Panc1 (cell line): ENCODE measurements around the gene UBR2. TPM values are rescaled to one million over a fixed set of nuclear protein-coding genes. Genes with fewer than 3 reads are reported as not detected.

Experiments
- ATAC-seq: fragments of 200-7000 bp; cut with Tn5 transposase; 2 replicates; pipeline ENCODE4 v1.9.1; 2020; ENCODE audit warnings: mild to moderate bottlenecking, moderate library complexity
- Bru-seq: library from RNA; stranded (reverse); fragments of 400-500 nt; gene quantifications from one replicate; lab custom pipeline; 2021; lab: Mats Ljungman, UMichigan
- BruChase-seq, 2 experiments: library from RNA; stranded (reverse); fragments of 400-500 nt; gene quantifications; one replicate each; lab custom pipeline; 2021; lab: Mats Ljungman, UMichigan
- BruUV-seq: library from RNA; stranded (reverse); fragments of 400-500 nt; replicated peaks from 2 replicates; lab custom pipeline; 2021; lab: Mats Ljungman, UMichigan
- CTCF ChIA-PET: fragments of 300-600 bp; sonication (Branson Sonifier 250); formaldehyde crosslinking; loops from one replicate; lab custom pipeline; 2022; ENCODE audit warnings: antibody characterized with exemption; lab: Charles Lee
- POLR2A ChIA-PET: fragments of 300-600 bp; sonication (Branson Sonifier 250); formaldehyde crosslinking; loops from one replicate; lab custom pipeline; 2022; ENCODE audit warnings: antibody characterized with exemption; lab: Charles Lee
- DNase-seq: peaks from one replicate; pipeline ENCODE4 v3.0.0-alpha.2; 2010; ENCODE audit warnings: low read depth, low spot score
- H3K27ac ChIP-seq: 2 replicates; pipeline ENCODE4 v1.5.1; 2011; ENCODE audit warnings: mild to moderate bottlenecking, low read length, inconsistent platforms
- H3K27me3 ChIP-seq: fragments of 200-500 bp; sonication (Bioruptor generic); 2 replicates; pipeline ENCODE4 v1.6.0; 2014; ENCODE audit warnings: low read length, inconsistent platforms; ENCODE audit not compliant: control insufficient read depth, insufficient read depth
- H3K36me3 ChIP-seq: fragments of 200-500 bp; sonication (Bioruptor generic); 2 replicates; pipeline ENCODE4 v1.5.1; 2014; ENCODE audit warnings: inconsistent platforms, mild to moderate bottlenecking, low read length, moderate library complexity; ENCODE audit not compliant: control insufficient read depth, insufficient read depth
- H3K4me1 ChIP-seq: 2 replicates; pipeline ENCODE4 v1.5.1; 2011; ENCODE audit warnings: inconsistent platforms, mild to moderate bottlenecking, low read length, moderate library complexity; ENCODE audit not compliant: control insufficient read depth, insufficient read depth
- H3K4me3 ChIP-seq, 2 experiments: 2 replicates each; pipeline ENCODE4 v1.5.1; 2011 to 2012; ENCODE audit warnings: low read depth in 2 of 2, low read length in 2 of 2, mild to moderate bottlenecking in 2 of 2, inconsistent platforms in 1 of 2, moderate library complexity in 1 of 2
- H3K9me3 ChIP-seq: fragments of 200-500 bp; sonication (Bioruptor generic); 2 replicates; pipeline ENCODE4 v1.5.1; 2014; ENCODE audit warnings: low read depth, mild to moderate bottlenecking, inconsistent platforms, low read length, moderate library complexity; ENCODE audit not compliant: control insufficient read depth, insufficient read depth
- CTCF ChIP-seq: fragments of 450-650 bp; IDR thresholded peaks from 2 replicates; pipeline ENCODE4 v1.5.1; 2017; ENCODE audit warnings: mild to moderate bottlenecking
- POLR2AphosphoS5 ChIP-seq: IDR thresholded peaks from 2 replicates; pipeline ENCODE4 v1.6.1; 2012; ENCODE audit warnings: mild to moderate bottlenecking, low read depth, low read length, moderate library complexity
- SIN3A ChIP-seq: IDR thresholded peaks from 2 replicates; pipeline ENCODE4 v1.6.1; 2012; ENCODE audit warnings: low read depth, mild to moderate bottlenecking, low read length, moderate library complexity, borderline replicate concordance; ENCODE audit not compliant: insufficient read depth
- TCF7L2 ChIP-seq: IDR thresholded peaks from 2 replicates; pipeline ENCODE4 v1.6.1; 2011; ENCODE audit warnings: mild to moderate bottlenecking, low read depth, low read length, inconsistent platforms
- in situ Hi-C: cut with HindIII; loops from 2 replicates; pipeline ENCODE4 v1.10.0; 2016; ENCODE audit warnings: low sequenced_read_pairs, low pct_unique_long_range_greater_than_20kb
- intact Hi-C: fragments of 100-400 bp; cut with micrococcal nuclease; formaldehyde crosslinking; loops from one replicate; pipeline ENCODE4 v1.10.0; 2022; ENCODE audit not compliant: unreplicated experiment
- long read RNA-seq: library from polyadenylated mRNA; unstranded; transcript quantifications from one replicate; pipeline ENCODE4 v2.0.0, GENCODE V29; 2021; ENCODE audit not compliant: unreplicated experiment
- polyA plus RNA-seq: library from polyadenylated mRNA; unstranded; fragments of >200 nt; gene quantifications from one replicate; pipeline ENCODE4 v1.2.1, GENCODE V29; 2012; ENCODE audit warnings: missing spikeins; ENCODE audit not compliant: insufficient read length
- total RNA-seq: library from RNA; stranded (reverse); gene quantifications from one replicate; pipeline ENCODE4 v1.2.1, GENCODE V29; 2021; ENCODE audit not compliant: unreplicated experiment
- TF ChIP-seq, protein P1 (sequence below), 2 experiments: IDR thresholded peaks; 2 replicates each; pipeline ENCODE4 v1.6.1; 2011 to 2012; ENCODE audit warnings: low read depth in 2 of 2, control low read depth in 1 of 2, low read length in 1 of 2, mild to moderate bottlenecking in 1 of 2, moderate library complexity in 1 of 2; ENCODE audit not compliant: insufficient read depth in 1 of 2

The UBR2 gene
- total RNA-seq (19.1 TPM), Bru-seq, nascent RNA (percentile 80 among the genes with signal in this experiment), BruChase-seq, experiment 1, labeled RNA remaining after a 2-hour chase (percentile 70 among the genes with signal in this experiment), BruChase-seq, experiment 2, labeled RNA remaining after a 6-hour chase (percentile 75 among the genes with signal in this experiment)
- 8.3 TPM for polyA plus RNA-seq
- long read RNA-seq, full-length matches to known transcripts, result 11 of 30 reads
- long read RNA-seq, partial matches to known transcripts, result 11 of 30 reads
- long read RNA-seq, other reads (novel, unspliced or antisense), result 8 of 30 reads

- Histone ChIP-seq H3K36me3 (no peaks in the 10 kb centered on the region; the same call in 1 of the 2 replicates), H3K4me1 (peaks cover 11% of the 10 kb centered on the region), H3K9me3 (no peaks in the 10 kb centered on the region), H3K27ac (peak within 1 kb of the TSS; percentile 92), H3K27me3 (no peaks in the 10 kb centered on the region), H3K4me3 (peak within 1 kb of the TSS; percentile 63 to 85)
- TF ChIP-seq CTCF (peak; percentile 53), TCF7L2 (peak; percentile 50), POLR2AphosphoS5 (peak; percentile 58; the same call in 1 of the 2 replicates), SIN3A (peak; percentile 74)
- TF ChIP-seq, protein P1, sequence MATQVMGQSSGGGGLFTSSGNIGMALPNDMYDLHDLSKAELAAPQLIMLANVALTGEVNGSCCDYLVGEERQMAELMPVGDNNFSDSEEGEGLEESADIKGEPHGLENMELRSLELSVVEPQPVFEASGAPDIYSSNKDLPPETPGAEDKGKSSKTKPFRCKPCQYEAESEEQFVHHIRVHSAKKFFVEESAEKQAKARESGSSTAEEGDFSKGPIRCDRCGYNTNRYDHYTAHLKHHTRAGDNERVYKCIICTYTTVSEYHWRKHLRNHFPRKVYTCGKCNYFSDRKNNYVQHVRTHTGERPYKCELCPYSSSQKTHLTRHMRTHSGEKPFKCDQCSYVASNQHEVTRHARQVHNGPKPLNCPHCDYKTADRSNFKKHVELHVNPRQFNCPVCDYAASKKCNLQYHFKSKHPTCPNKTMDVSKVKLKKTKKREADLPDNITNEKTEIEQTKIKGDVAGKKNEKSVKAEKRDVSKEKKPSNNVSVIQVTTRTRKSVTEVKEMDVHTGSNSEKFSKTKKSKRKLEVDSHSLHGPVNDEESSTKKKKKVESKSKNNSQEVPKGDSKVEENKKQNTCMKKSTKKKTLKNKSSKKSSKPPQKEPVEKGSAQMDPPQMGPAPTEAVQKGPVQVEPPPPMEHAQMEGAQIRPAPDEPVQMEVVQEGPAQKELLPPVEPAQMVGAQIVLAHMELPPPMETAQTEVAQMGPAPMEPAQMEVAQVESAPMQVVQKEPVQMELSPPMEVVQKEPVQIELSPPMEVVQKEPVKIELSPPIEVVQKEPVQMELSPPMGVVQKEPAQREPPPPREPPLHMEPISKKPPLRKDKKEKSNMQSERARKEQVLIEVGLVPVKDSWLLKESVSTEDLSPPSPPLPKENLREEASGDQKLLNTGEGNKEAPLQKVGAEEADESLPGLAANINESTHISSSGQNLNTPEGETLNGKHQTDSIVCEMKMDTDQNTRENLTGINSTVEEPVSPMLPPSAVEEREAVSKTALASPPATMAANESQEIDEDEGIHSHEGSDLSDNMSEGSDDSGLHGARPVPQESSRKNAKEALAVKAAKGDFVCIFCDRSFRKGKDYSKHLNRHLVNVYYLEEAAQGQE (IDR thresholded peaks at IDR 0.05; ENCODE audit: insufficient read depth in 1 of 2, low read depth in 2 of 2, low read length in 1 of 2), result no peak
- DNase-seq (peak; percentile 94), ATAC-seq (peak; percentile 99)
- no TSS peak for BruUV-seq
- CTCF ChIA-PET, result interaction anchor here (0.5 to 1.5 kb wide), 2 partner anchors 16 to 190 kb away, joined by 3 to 5 read pairs; no protein-coding TSS in a partner anchor
- POLR2A ChIA-PET, result interaction anchor here (0.5 to 1.0 kb wide), 5 partner anchors 8 to 215 kb away, joined by 3 to 20 read pairs (median 3); no protein-coding TSS in a partner anchor
- in situ Hi-C loops (no loop called here), intact Hi-C loops (no loop called here)
These were observed at the start of gene UBR2 for GRCh38 chr6:42563697-42564505. Gene UBR2 (plus strand): TSS chr6:42564029. CDS start chr6:42564320, 291 bp downstream.

GRCh38 chr6:42514745-42515144 lies 49.1 kb upstream of the UBR2 start:
- intact Hi-C loops, result no loop called here
- in situ Hi-C loops, result no loop called here

More at GRCh38 chr6:42514745-42515144, 49.1 kb upstream of the UBR2 start:
- no peak for TF ChIP-seq SIN3A
- TF ChIP-seq TCF7L2, result no peak
- no peak overlapping the region for H3K4me3 ChIP-seq
- H3K4me1 ChIP-seq, result no peaks in the 10 kb centered on the region
- H3K9me3 ChIP-seq, result peaks cover 1% of the 10 kb centered on the region; the same call in 1 of the 2 replicates
- no peaks in the 10 kb centered on the region for H3K36me3 ChIP-seq
- H3K27me3 ChIP-seq, result no peaks in the 10 kb centered on the region
- H3K27ac ChIP-seq, result no peak overlapping the region
- no peak for DNase-seq
- ChIA-PET CTCF (no interaction called here), POLR2A (no interaction called here)
- BruUV-seq, result no TSS peak
- no peak for ATAC-seq
